Measurements from ENCODE around the gene PSMD12.

DNA sequence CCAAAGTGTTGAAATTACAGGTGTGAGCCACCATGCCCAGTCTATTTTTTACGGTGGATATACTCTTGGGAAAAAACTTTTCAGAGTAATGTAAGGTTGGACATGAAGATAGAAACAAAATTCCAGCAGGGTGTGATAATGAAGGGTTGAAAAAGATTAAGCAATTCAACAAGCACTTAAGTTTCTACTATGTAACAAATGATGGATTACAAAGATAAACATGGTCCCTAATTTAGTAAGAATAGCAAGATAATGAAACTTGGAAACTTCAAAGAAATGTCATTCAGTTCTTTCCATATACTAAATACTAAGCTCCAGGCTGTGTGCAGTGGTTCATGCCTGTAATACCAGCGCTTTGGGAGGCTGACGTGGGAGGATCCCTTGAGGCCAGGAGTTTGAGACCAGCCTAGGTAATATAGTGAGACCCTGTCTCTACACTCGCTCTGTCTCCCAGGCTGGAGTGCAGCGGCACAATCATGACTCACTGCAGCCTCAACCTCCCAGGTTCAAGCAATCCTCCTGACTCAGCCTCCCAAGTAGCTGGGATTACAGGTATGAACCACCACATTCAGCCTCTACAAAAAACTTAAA is 31.0 kb downstream of the PSMD12 start:
- TF ChIP-seq CTCF (IDR thresholded peaks at IDR 0.05) (no peak), POLR2AphosphoS5 (IDR thresholded peaks at IDR 0.05) (no peak)

Measured in sigmoid colon (tissue), 4 donors.